T follicular helper cell (primary cell): ENCODE measurements around the gene CPEB1.
"Not testable (repeated sequence)": the region's sequence is repeated elsewhere in the genome, so short reads cannot be mapped to it uniquely, and the experiment has no call there.

Source experiments
- DNase-seq: peaks from one replicate; pipeline ENCODE4 v3.0.0-alpha.2; 2020; ENCODE audit warnings: low read depth

The CPEB1 gene

DNA sequence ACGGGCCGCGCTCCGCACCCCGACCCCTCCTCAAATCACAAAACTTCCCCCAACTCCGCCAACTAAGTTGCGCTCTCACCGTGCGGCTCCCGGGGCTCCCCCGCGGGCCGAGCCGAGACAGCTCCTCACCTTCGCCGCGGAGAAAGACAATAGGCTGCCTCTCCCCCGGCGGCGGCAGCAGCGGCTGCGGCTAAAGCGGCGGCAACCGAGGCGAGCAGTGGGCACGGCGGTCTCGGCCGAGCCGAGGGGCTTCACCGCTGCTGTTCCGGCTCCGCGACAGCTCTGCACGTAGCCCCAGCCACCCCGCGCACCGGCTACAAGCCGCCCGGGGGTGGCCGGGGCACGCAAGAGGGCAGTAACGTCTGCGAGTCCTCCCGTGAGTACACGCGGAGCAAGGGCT lies 133.6 kb downstream of the CPEB1 start:
- not testable (repeated sequence) for DNase-seq

DNA sequence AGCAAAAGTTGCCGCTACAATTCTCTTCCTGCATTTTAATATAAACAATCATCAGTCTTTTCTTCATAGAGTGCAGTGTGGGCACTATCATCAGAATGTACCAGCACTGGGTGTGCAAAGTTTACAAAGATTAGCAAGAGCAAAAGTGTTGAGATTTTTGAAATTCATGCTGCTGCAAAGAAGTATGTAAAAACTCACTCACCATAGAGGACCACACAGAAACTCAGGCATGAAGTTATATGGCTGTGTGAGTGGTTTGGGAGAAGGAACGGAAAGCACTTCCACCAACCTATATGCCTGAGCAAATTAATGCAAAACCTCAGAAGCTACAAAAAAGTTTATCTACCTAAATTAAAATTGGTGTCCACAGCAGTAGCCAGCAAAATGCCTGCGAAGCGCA lies 139.5 kb downstream of the CPEB1 start:
- not testable (repeated sequence) for DNase-seq

GRCh38 chr15:82507087-82507486 lies 140.1 kb downstream of the CPEB1 start:
- not testable (repeated sequence) for DNase-seq

GRCh38 chr15:82505842-82506241 lies 141.3 kb downstream of the CPEB1 start:
- not testable (repeated sequence) for DNase-seq

DNA sequence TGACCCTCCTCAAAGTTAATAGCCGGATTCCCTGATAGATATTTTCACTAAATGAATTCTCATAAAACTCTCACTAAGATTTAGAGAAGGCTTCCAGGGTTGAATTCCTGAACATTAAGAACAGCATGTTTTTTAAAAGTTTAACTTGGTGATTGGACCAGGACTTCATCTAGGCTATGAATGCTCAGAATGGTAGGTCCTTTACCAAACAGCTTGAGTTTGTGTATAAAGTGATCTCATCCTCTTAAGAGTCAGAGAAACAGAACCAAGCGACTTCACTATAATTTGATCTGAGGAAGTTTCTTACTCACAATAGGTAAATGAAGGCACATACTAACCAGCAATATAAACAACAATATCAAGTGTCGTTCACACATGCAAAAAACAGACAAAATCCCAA lies 143.1 kb downstream of the CPEB1 start:
- DNase-seq, result not testable (repeated sequence)

DNA sequence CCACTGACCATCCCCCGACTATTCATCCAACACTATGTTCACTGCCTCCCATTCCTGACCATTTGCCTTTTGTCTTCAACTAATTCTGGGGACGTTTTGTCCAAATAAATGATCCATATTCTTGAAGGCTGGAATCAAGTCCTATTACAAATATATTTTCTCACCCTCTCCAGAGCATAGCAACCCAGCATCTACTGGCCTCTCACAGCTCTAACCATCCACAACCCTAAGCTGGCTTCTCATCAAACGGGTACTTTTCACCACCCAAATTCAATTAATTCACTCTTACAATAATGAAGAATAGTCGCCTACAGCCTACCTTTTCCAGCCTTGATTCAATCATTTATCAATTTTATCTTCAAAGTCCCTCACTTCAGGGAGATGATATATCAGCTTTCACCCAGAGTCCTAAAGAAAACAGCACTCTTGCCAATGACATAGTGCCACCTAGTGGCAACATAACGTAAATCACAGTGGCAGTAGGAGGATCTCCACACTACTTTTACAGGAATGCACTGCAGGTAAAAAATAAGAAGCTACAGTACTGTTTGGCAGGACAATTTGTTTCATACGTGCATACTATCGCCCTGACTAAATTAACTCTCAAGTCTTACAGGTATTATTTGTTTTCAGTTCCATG lies 144.3 kb downstream of the CPEB1 start:
- not testable (repeated sequence) for DNase-seq

- DNase-seq, result not testable (repeated sequence)
Measured at GRCh38 chr15:82500772-82501171, 146.4 kb downstream of the CPEB1 start.

GRCh38 chr15:82497978-82498377 lies 149.2 kb downstream of the CPEB1 start:
- not testable (repeated sequence) for DNase-seq
